SK-N-SH (cell line): ENCODE results near the gene GTPBP4. TPM values are rescaled to one million over a fixed set of nuclear protein-coding genes. Genes with fewer than 3 reads are reported as not detected.

Experiments used
- CTCF ChIA-PET: fragments of 300-600, 350-600 bp; formaldehyde crosslinking; extraction: SDS; loops from one replicate; lab custom pipeline; 2021; lab: Yijun Ruan, JAX
- POLR2A ChIA-PET: fragments of 350-600 bp; sonication (Branson Sonifier 250); formaldehyde crosslinking; extraction: SDS; loops from one replicate; lab custom pipeline; 2020; ENCODE audit warnings: antibody characterized with exemption, inconsistent platforms; lab: Yijun Ruan, JAX
- DNase-seq: peaks from one replicate; pipeline ENCODE4 v3.0.0; 2012
- H2AFZ ChIP-seq: fragments of 200-600 bp; sonication (generic); 2 replicates; pipeline ENCODE4 v1.8.1; 2016; ENCODE audit warnings: antibody characterized with exemption, mild to moderate bottlenecking, low read depth
- H3F3A ChIP-seq: fragments of 200-600 bp; sonication (generic); replicated peaks from 2 replicates; pipeline ENCODE3; 2016; ENCODE audit warnings: antibody characterized with exemption, mild to moderate bottlenecking; ENCODE audit not compliant: insufficient read depth
- H3K27ac ChIP-seq, 2 experiments: fragments of 200-500 bp in 1 of 2; fragments of 200-600 bp in 1 of 2; sonication (Bioruptor generic) in 1 of 2; sonication (generic), shearing (Covaris generic) in 1 of 2; 2 replicates each; pipeline versions ENCODE4 v1.5.1 to v1.6.1; 2014 to 2016; ENCODE audit warnings: low read depth in 2 of 2, inconsistent platforms in 1 of 2, low read length in 1 of 2, mild to moderate bottlenecking in 1 of 2, mixed read lengths in 1 of 2
- H3K27me3 ChIP-seq: fragments of 200-600 bp; sonication (generic), shearing (Covaris generic); 2 replicates; pipeline ENCODE4 v1.6.1; 2016; ENCODE audit warnings: mixed run types; ENCODE audit not compliant: insufficient read depth
- H3K36me3 ChIP-seq, 2 experiments: fragments of 200-500 bp in 1 of 2; fragments of 200-600 bp in 1 of 2; sonication (Bioruptor generic) in 1 of 2; sonication (generic) in 1 of 2; replicated peaks in 1 of 2; 2 replicates each; pipeline versions ENCODE3 to v1.5.1; 2014 to 2016; ENCODE audit warnings: low read length in 1 of 2, mild to moderate bottlenecking in 1 of 2; ENCODE audit not compliant: insufficient read depth in 2 of 2, control insufficient read depth in 1 of 2
- H3K4me1 ChIP-seq, 2 experiments: fragments of 200-500 bp in 1 of 2; fragments of 200-600 bp in 1 of 2; sonication (Bioruptor generic) in 1 of 2; sonication (generic), shearing (Covaris generic) in 1 of 2; 2 replicates each; pipeline versions ENCODE4 v1.5.1 to v1.6.1; 2014 to 2016; ENCODE audit warnings: low read depth in 1 of 2, low read length in 1 of 2, mixed run types in 1 of 2; ENCODE audit not compliant: insufficient read depth in 2 of 2, control insufficient read depth in 1 of 2
- H3K4me2 ChIP-seq: fragments of 200-600 bp; sonication (generic), shearing (Covaris generic); 2 replicates; pipeline ENCODE4 v1.6.1; 2017; ENCODE audit warnings: mixed run types
- H3K4me3 ChIP-seq, 2 experiments: fragments of 200-500 bp in 1 of 2; fragments of 200-600 bp in 1 of 2; sonication (Bioruptor generic) in 1 of 2; sonication (generic), shearing (Covaris generic) in 1 of 2; 2 replicates each; pipeline versions ENCODE4 v1.5.1 to v1.8.1; 2014 to 2016; ENCODE audit warnings: low read depth in 2 of 2, inconsistent platforms in 1 of 2, low read length in 1 of 2, mild to moderate bottlenecking in 1 of 2, mixed read lengths in 1 of 2, moderate library complexity in 1 of 2
- H3K79me2 ChIP-seq: fragments of 200-600 bp; sonication (generic); 2 replicates; pipeline ENCODE4 v1.8.1; 2017; ENCODE audit warnings: mild to moderate bottlenecking; ENCODE audit not compliant: insufficient read depth
- H3K9ac ChIP-seq: fragments of 200-600 bp; sonication (generic); 2 replicates; pipeline ENCODE4 v1.6.1; 2017; ENCODE audit warnings: mixed run types
- H3K9me2 ChIP-seq: fragments of 200-600 bp; sonication (generic); 2 replicates; pipeline ENCODE4 v1.6.1; 2017; ENCODE audit warnings: mixed run types
- H3K9me3 ChIP-seq: fragments of 200-600 bp; sonication (generic); 2 replicates; pipeline ENCODE4 v1.6.1; 2017; ENCODE audit warnings: mixed run types, mild to moderate bottlenecking, moderate library complexity
- H4K20me1 ChIP-seq: fragments of 200-600 bp; sonication (generic); 2 replicates; pipeline ENCODE4 v1.6.1; 2017; ENCODE audit warnings: mild to moderate bottlenecking, mixed run types; ENCODE audit not compliant: insufficient read depth
- EP300 ChIP-seq, 2 experiments: IDR thresholded peaks; 2 replicates each; pipeline versions ENCODE4 v1.4.0 to v1.6.1; 2012; ENCODE audit warnings: borderline replicate concordance in 1 of 2, low read depth in 1 of 2, low read length in 1 of 2
- FOSL2 ChIP-seq: IDR thresholded peaks from 2 replicates; pipeline ENCODE4 v1.4.0; 2012; ENCODE audit warnings: low read depth, mild to moderate bottlenecking, moderate library complexity, borderline replicate concordance
- FOXJ3 ChIP-seq: sonication (generic); formaldehyde crosslinking; IDR thresholded peaks from 2 replicates; pipeline ENCODE4 v1.5.1; 2020; ENCODE audit warnings: mild to moderate bottlenecking, missing genetic modification reagents
- FOXM1 ChIP-seq: IDR thresholded peaks from 2 replicates; pipeline ENCODE4 v1.4.0; 2012; ENCODE audit warnings: low read depth, mild to moderate bottlenecking
- GATA2 ChIP-seq: sonication (generic); formaldehyde crosslinking; IDR thresholded peaks from 2 replicates; pipeline ENCODE4 v1.5.0; 2020; ENCODE audit warnings: mild to moderate bottlenecking, missing genetic modification reagents
- JUND ChIP-seq: IDR thresholded peaks from 2 replicates; pipeline ENCODE4 v1.4.0; 2012
- MAX ChIP-seq: IDR thresholded peaks from 2 replicates; pipeline ENCODE4 v1.4.0; 2012; ENCODE audit warnings: low read depth
- PBX3 ChIP-seq: IDR thresholded peaks from 2 replicates; pipeline ENCODE4; 2012
- POLR2AphosphoS5 ChIP-seq: IDR thresholded peaks from 2 replicates; pipeline ENCODE4 v1.6.1; 2012; ENCODE audit warnings: low read depth, low read length
- REST ChIP-seq: IDR thresholded peaks from 2 replicates; pipeline ENCODE4 v1.6.1; 2012; ENCODE audit warnings: mild to moderate bottlenecking, low read depth, low read length, moderate library complexity
- RFX5 ChIP-seq: IDR thresholded peaks from 2 replicates; pipeline ENCODE4 v1.6.1; 2012; ENCODE audit warnings: mild to moderate bottlenecking, improper control_type of control experiment, low read length
- RXRA ChIP-seq: IDR thresholded peaks from 2 replicates; pipeline ENCODE4 v1.4.0; 2012; ENCODE audit warnings: low read depth, mild to moderate bottlenecking, borderline replicate concordance
- SIN3A ChIP-seq: IDR thresholded peaks from 2 replicates; pipeline ENCODE4 v1.6.1; 2012; ENCODE audit warnings: low read depth, mild to moderate bottlenecking, low read length, moderate library complexity, borderline replicate concordance
- SMC3 ChIP-seq: IDR thresholded peaks from 2 replicates; pipeline ENCODE4 v1.6.1; 2012; ENCODE audit warnings: low read depth, low read length, improper control_type of control experiment
- TAF1 ChIP-seq: IDR thresholded peaks from 2 replicates; pipeline ENCODE4 v1.6.1; 2012; ENCODE audit warnings: low read depth, mild to moderate bottlenecking, low read length, moderate library complexity, borderline replicate concordance
- TCF12 ChIP-seq: IDR thresholded peaks from 2 replicates; pipeline ENCODE4 v1.4.0; 2012
- USF2 ChIP-seq: fragments of 150-350 bp; IDR thresholded peaks from 2 replicates; pipeline ENCODE4 v1.6.1; 2017; ENCODE audit warnings: antibody characterized with exemption, low read length, low read depth, borderline replicate concordance
- ZBTB33 ChIP-seq: IDR thresholded peaks from 2 replicates; pipeline ENCODE4 v1.4.0; 2012; ENCODE audit warnings: low read depth, borderline replicate concordance
- WGBS: methylation state at CpG from one replicate; pipeline ENCODE4 v1.1.6; 2017; ENCODE audit warnings: low lambda C conversion rate; 5-methylcytosine and 5-hydroxymethylcytosine counted together
- polyA plus RNA-seq, 3 experiments: library from polyadenylated mRNA; depleted of rRNA; stranded (reverse); fragments of >200 nt; gene quantifications; 2 replicates each; pipeline ENCODE4 v1.2.3, GENCODE V29; 2012

The GTPBP4 gene
- polyA plus RNA-seq, 1 of the 3 experiments (the other 2 are of a cell fraction) = 36.6 TPM

GRCh38 chr10:1056326-1057105 is 68.3 kb downstream of the GTPBP4 start, which contains the start of gene WDR37 (continued):
- TF ChIP-seq USF2 (no peak), FOSL2 (peak; percentile 36; the same call in 1 of the 2 replicates), RFX5 (peak; percentile 56; the same call in 1 of the 2 replicates), SMC3 (no peak), REST (no peak), TAF1 (peak; percentile 47), JUND (no peak), TCF12 (no peak)

GRCh38 chr10:1057106-1057657 is 68.9 kb downstream of the GTPBP4 start:
- CTCF ChIA-PET = interaction anchor here (0.9 to 1.3 kb wide), 3 partner anchors 18 to 646 kb away, joined by 3 to 4 read pairs (median 3); no protein-coding TSS in a partner anchor
- WGBS = 7% methylated on average over 15 of the region's 26 CpGs
- Histone ChIP-seq H4K20me1 (peaks cover 20% of the 10 kb centered on the region), H3K4me2 (peak overlapping the region; percentile 89), H3K79me2 (peaks cover 98% of the 10 kb centered on the region), H3K36me3 (peaks cover 16 to 23% of the 10 kb centered on the region in 2 experiments), H3K4me3 (peak overlapping the region; percentile 84 to 96), H3K9ac (peak overlapping the region; percentile 98), H3K27me3 (no peaks in the 10 kb centered on the region), H2AFZ (peak overlapping the region; percentile 76; the same call in 1 of the 2 replicates), H3K27ac (peak overlapping the region; percentile 92 to 95; a peak in 2 of 4 replicates), H3K4me1 (peaks cover 8 to 15% of the 10 kb centered on the region in 2 experiments; a peak in 3 of 4 replicates), H3K9me3 (no peaks in the 10 kb centered on the region), H3F3A (peaks cover 7% of the 10 kb centered on the region), H3K9me2 (no peaks in the 10 kb centered on the region)
- DNase-seq = no peak
- POLR2A ChIA-PET = no interaction called here
- TF ChIP-seq POLR2AphosphoS5 (no peak), PBX3 (no peak), RXRA (no peak), FOXM1 (no peak), USF2 (no peak), GATA2 (CRISPR knock-in tag) (no peak), SIN3A (no peak), EP300 (IDR thresholded peaks at IDR 0.05; ENCODE audit: borderline replicate concordance in 1 of 2, low read depth in 1 of 2, low read length in 1 of 2) (no peak), FOXJ3 (CRISPR knock-in tag) (no peak), MAX (no peak), TAF1 (no peak), SMC3 (no peak), ZBTB33 (no peak)
